Measurements from ENCODE around the gene UFD1. TPM values are rescaled to one million over a fixed set of nuclear protein-coding genes. Genes with fewer than 3 reads are reported as not detected.

The UFD1 gene
- total and polyA plus RNA-seq, 2 of the 13 experiments (the other 11 are each of a cell fraction or from before 2014, with no cell fraction given): 47.9 to 51.1 TPM

DNA sequence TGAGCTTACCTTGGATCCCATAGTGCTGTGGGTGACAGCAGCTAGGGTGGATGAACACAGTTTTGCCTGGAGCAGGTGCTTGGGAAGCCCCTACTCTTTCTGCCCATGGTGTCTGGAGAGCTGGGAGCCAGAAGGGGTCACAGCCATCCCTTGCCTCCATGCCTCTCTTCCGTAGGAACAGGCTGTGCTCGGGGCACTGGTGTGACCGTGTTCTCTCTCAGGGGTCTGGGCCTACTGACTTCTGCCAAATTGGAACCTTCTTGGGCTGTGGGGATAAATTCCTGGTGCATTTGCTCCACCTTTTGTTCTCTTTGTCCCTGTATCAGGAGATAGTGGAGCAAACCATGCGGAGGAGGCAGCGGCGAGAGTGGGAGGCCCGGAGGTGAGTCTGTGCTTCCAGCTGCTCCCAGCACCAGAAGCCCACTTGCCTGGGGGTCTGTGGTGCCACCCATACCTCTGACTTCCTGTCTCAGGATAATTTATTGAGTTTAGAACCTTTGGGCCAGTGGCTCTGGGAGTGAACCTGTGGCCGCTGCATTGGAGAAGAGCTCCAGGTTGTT is 15.1 kb upstream of the UFD1 start:
- Histone ChIP-seq H3K9ac (ENCODE audit: insufficient read depth, low read depth, low read length) (no peak overlapping the region), H3K36me3 (replicated peaks in 1 of 2; ENCODE audit: control insufficient read depth in 1 of 2, insufficient read depth in 2 of 2, low read length in 2 of 2) (peaks cover 9 to 58% of the 10 kb centered on the region in 2 experiments; a peak in 4 of 5 replicates), H3K27ac (ENCODE audit: extremely low read length, insufficient read depth, low read length) (no peak overlapping the region), H3K4me3 (replicated peaks in 1 of 3; ENCODE audit: insufficient read depth in 1 of 3, low read depth in 2 of 3, low read length in 3 of 3) (no peak overlapping the region), H2AFZ (ENCODE audit: low read length) (no peak overlapping the region), H3K4me1 (ENCODE audit: insufficient read depth, low read length) (no peaks in the 10 kb centered on the region), H4K20me1 (ENCODE audit: insufficient read depth, low read length) (no peaks in the 10 kb centered on the region), H3K4me2 (ENCODE audit: low read depth, low read length) (no peak overlapping the region), H3K79me2 (ENCODE audit: insufficient read depth, low read length) (no peaks in the 10 kb centered on the region), H3K27me3 (ENCODE audit: control insufficient read depth in 1 of 2, insufficient read depth in 2 of 2, low read length in 2 of 2) (no peaks in the 10 kb centered on the region), H3K9me3 (ENCODE audit: low read length) (no peaks in the 10 kb centered on the region)
- in situ Hi-C loops (cut with HindIII; ENCODE audit: extremely low pct_ligation_motif_present, low pct_unique_long_range_greater_than_20kb) (no loop called here), intact Hi-C loops (cut with micrococcal nuclease; ENCODE audit: unreplicated experiment) (no loop called here)
- ATAC-seq (no peak), FAIRE-seq (no peak), DNase-seq (ENCODE audit: low spot score) (no peak)
- TF ChIP-seq ZNF451 (CRISPR knock-in tag; IDR thresholded peaks at IDR 0.05) (no peak), HOXA3 (CRISPR knock-in tag; IDR thresholded peaks at IDR 0.05) (no peak), GLI4 (CRISPR knock-in tag; IDR thresholded peaks at IDR 0.05; ENCODE audit: borderline replicate concordance) (no peak), ZNF484 (CRISPR knock-in tag; IDR thresholded peaks at IDR 0.05; ENCODE audit: borderline replicate concordance, low read depth) (no peak), ZNF180 (CRISPR knock-in tag; IDR thresholded peaks at IDR 0.05; ENCODE audit: borderline replicate concordance, low read depth) (no peak), TOE1 (CRISPR knock-in tag; IDR thresholded peaks at IDR 0.05) (no peak), ZNF878 (CRISPR knock-in tag; IDR thresholded peaks at IDR 0.05) (no peak), ZNF496 (CRISPR knock-in tag; IDR thresholded peaks at IDR 0.05; ENCODE audit: insufficient replicate concordance) (no peak), MAZ (IDR thresholded peaks at IDR 0.05; ENCODE audit: borderline replicate concordance, low read depth, low read length) (no peak), MAZ (CRISPR knock-in tag; IDR thresholded peaks at IDR 0.05; ENCODE audit: low read depth) (no peak), MBNL3 (CRISPR knock-in tag; conservative IDR thresholded peaks at IDR 0.05) (no peak), KLF15 (CRISPR knock-in tag; IDR thresholded peaks at IDR 0.05; ENCODE audit: borderline replicate concordance) (no peak)
- CTCF ChIA-PET (ENCODE audit: low intra/inter-chr PET ratio, low total read pairs): no interaction called here
- BruUV-seq (replicated peaks): no TSS peak
- POLR2A ChIA-PET: no interaction called here
- WGBS (ENCODE audit: low lambda C conversion rate): 100% methylated on average over 6 of the region's 8 CpGs

Measured in HepG2 (cell line).